GM12892 (cell line): Measurements from ENCODE around the gene GRK4.
"Not testable (repeated sequence)": the region's sequence is repeated elsewhere in the genome, so short reads cannot be mapped to it uniquely, and the experiment has no call there.

Source experiments
- DNase-seq: peaks from one replicate; pipeline ENCODE4 v3.0.0; 2011; ENCODE audit not compliant: insufficient read length
- FAIRE-seq: peaks from 2 replicates; lab custom pipeline; 2011; peaks lifted over from hg19 to GRCh38; lab: Jason Lieb, UNC
- POLR2A ChIP-seq: IDR thresholded peaks from 2 replicates; pipeline ENCODE4 v1.6.1; 2011; ENCODE audit warnings: low read depth, low read length, control low read depth
- POLR2AphosphoS5 ChIP-seq: IDR thresholded peaks from 2 replicates; pipeline ENCODE4 v1.6.1; 2011; ENCODE audit warnings: low read depth, low read length, control low read depth
- TAF1 ChIP-seq: IDR thresholded peaks from 2 replicates; pipeline ENCODE4 v1.6.1; 2011; ENCODE audit warnings: low read depth, mild to moderate bottlenecking, control low read depth, low read length, borderline replicate concordance

GRK4 gene

DNA sequence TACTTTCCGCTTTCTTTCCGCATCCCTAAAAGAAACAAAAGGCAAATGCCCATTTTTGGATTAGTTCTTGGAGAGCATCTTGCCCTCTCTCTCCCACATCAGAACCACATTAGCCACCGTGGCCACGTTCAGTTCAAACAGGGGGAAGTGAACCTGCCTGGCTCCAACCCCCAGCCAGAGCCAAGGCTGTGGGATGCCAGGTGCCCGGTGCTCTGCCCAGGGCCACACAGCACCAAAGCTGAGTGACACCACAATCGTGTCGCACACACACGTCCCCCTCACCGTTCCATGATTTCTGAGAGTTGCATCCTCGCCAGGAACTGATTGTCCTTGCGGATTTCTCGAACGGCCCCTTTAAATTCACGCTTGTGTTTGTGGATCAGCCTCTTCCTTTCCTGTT is 24.5 kb upstream of the GRK4 start:
- FAIRE-seq (no peak), DNase-seq (no peak)
- 0 out of 2 replicates have a peak, but pooled peaks have one; percentile 31 for TF ChIP-seq POLR2AphosphoS5
- TF ChIP-seq POLR2A, result peak; percentile 11; the same call in 1 of the 2 replicates
- TF ChIP-seq TAF1, result no peak

- no peak for FAIRE-seq
- DNase-seq, result no peak
- TF ChIP-seq POLR2A, result peak; percentile 32; the same call in 1 of the 2 replicates
- 0 out of 2 replicates have a peak, but pooled peaks have one; percentile 41 for TF ChIP-seq POLR2AphosphoS5
- TF ChIP-seq TAF1, result no peak
Measured at GRCh38 chr4:2939383-2940243, 23.8 kb upstream of the GRK4 start.

- peak; percentile 70; the same call in 1 of the 2 replicates for TF ChIP-seq POLR2A
- TF ChIP-seq POLR2AphosphoS5, result no peak; the same call in none of the 2 replicates
- FAIRE-seq (no peak), DNase-seq (no peak)
Measured at GRCh38 chr4:2940267-2941137, 22.9 kb upstream of the GRK4 start.

DNA sequence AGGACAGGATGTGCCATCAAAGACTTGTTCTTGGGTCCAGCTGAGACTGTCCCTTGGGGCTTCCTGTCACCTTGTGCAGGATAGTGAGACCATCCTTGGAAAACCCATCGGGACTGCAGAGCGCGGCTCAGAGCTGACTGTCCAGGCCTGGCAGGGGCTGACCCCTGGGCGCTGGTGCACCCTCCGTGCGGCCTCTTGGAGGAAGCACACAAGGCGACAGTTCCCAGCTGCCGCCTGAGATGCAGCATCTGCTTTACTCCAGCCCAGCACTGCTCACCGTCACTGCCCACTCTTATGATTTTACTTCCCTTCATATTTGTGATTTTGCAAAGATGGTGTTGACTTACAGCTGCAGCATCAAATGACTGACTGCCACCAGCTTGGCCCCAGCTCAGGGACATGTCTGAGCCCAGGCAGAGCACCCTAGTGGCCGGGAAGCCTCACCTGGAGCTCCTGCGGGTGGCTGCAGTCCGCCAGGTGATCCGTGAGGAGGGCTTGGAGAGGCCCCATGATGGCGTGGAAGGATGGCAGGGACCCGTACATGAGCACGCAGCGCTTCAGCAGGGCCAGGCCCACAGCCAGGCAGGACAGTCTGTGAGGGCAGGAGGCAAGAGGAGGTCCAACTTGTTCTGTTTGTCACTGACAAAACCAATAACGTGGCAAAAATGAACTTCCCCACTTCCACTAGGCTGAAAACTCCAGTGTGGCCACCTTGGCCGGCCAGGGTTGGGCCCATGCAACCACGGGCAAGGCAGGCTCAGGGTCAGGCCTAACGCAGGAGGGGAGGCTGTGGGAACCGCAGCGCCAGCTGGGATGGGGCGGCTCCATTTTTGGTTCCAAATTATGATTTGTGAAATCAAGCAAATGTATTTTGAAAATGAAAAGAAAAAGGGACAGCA is 22.0 kb upstream of the GRK4 start:
- TF ChIP-seq POLR2A (no peak; the same call in 1 of the 2 replicates), TAF1 (no peak), POLR2AphosphoS5 (no peak; the same call in 1 of the 2 replicates)
- DNase-seq (no peak), FAIRE-seq (no peak)

GRCh38 chr4:2942037-2942531 is 21.3 kb upstream of the GRK4 start:
- no peak for FAIRE-seq
- TF ChIP-seq TAF1 (no peak), POLR2A (no peak), POLR2AphosphoS5 (no peak)
- DNase-seq, result no peak

DNA sequence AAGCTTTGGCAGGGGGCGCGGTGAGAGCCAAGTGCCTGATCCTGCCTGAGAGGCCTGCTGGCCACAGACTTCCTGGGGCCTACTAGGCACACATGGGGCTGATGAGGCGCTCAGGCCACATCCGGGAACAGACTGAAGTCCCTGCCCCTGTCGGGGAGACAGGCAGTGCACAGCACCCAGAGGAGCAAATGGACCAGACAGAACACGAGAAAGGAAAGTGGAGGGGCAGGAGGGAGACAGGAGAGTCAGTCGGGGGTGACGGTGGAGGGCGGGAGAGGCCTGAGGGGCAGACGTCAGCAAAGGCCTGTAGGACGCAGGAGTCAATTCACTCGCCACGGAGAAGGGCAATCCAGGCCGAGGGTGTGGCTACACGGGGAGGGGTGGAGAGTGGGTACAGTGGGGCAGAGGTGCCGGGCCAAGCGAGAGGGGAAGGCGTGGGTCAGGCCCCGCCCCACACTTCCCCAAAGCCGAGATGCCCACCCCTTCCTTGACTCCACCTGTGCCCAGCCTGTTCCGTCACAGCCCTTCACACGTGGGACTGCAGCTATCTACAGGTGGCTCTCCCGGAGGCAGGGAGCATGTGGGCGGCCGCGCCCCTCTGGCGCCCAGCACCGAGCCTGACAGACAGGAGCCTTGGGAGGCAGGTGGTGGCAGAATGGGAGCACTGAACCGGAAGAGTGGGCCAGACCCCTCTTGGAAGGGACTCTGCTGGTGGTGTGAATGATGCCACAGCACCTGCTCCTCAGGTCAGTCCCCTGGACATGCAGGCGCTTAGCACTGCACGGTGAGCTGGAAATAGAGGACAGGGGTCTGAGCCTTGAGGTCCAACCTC is 20.6 kb upstream of the GRK4 start:
- DNase-seq (no peak), FAIRE-seq (no peak)
- peak; percentile 42; the same call in 1 of the 2 replicates for TF ChIP-seq POLR2A
- TF ChIP-seq POLR2AphosphoS5, result 0 out of 2 replicates have a peak, but pooled peaks have one; percentile 61
- no peak for TF ChIP-seq TAF1

- FAIRE-seq (no peak), DNase-seq (no peak)
- TF ChIP-seq POLR2A (no peak; the same call in 1 of the 2 replicates), POLR2AphosphoS5 (no peak), TAF1 (no peak)
Measured at GRCh38 chr4:2943364-2944090, 19.8 kb upstream of the GRK4 start.

- TF ChIP-seq POLR2A (no peak; the same call in 1 of the 2 replicates), POLR2AphosphoS5 (no peak), TAF1 (no peak)
- FAIRE-seq (no peak), DNase-seq (no peak)
Measured at GRCh38 chr4:2944091-2944482, 19.3 kb upstream of the GRK4 start.

- DNase-seq, result no peak
- TF ChIP-seq TAF1, result no peak
- no peak for TF ChIP-seq POLR2AphosphoS5
- TF ChIP-seq POLR2A, result no peak
- FAIRE-seq, result no peak
Measured at GRCh38 chr4:2944586-2945526, 18.5 kb upstream of the GRK4 start.

DNA sequence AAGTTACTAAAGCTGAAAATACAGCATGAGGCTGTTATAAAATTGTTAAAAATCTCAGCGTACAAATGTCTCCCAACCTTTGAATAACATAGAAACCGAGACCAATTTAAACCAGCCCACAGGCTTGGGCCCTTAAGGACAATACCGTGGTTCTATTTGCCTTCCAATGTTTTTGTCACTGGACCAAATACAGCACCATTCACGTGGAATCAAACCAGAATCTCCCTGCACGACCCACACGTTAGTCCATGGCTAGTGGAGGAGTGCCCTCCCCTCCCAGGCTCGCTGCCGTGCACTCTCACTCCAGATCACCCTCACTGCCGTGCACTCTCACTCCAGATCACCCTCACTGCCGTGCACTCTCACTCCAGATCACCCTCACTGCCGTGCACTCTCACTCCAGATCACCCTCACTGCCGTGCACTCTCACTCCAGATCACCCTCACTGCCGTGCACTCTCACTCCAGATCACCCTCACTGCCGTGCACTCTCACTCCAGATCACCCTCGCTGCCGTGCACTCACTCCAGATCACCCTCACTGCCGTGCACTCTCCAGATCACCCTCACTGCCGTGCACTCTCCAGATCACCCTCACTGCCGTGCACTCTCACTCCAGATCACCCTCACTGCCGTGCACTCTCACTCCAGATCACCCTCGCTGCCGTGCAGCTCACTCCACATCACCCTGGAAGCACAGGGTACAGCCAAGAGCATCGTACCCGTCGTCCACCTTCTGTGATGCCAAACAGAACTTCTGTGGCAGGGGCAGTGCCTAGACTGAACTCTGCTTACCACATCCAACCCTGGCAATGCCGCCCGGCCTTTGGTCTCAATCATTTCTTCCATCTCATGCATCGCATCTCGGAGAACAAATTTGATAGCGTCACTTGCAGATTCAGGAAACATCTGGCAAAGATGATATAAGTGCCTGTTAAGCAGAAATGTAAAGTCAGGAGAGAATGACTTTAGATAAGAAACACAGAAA is 17.5 kb upstream of the GRK4 start:
- FAIRE-seq, DNase-seq: not testable (repeated sequence)
